Measurements from ENCODE around the gene C14orf39.

GRCh38 chr14:60508707-60509437, 23.0 kb upstream of the C14orf39 start, which contains the start of gene SIX6:
- TF ChIP-seq CTCF (IDR thresholded peaks at IDR 0.05) (no peak), POLR2A (IDR thresholded peaks at IDR 0.05) (no peak)

Measured in lower leg skin (tissue), 3 donors.